Left kidney (tissue), 2 donors: ENCODE measurements around the gene GAB2. TPM values are rescaled to one million over a fixed set of nuclear protein-coding genes. Genes with fewer than 3 reads are reported as not detected.

Source experiments
- DNase-seq: peaks from one replicate; pipeline ENCODE4 v3.0.0-alpha.2; 2013
- polyA plus RNA-seq: library from polyadenylated mRNA; unstranded; fragments of 120-200 nt; gene quantifications from one replicate; pipeline ENCODE4 v1.2.1, GENCODE V29; 2013; ENCODE audit not compliant: insufficient read length

Gene GAB2
- polyA plus RNA-seq, 1 donor: 17.5 TPM

DNA sequence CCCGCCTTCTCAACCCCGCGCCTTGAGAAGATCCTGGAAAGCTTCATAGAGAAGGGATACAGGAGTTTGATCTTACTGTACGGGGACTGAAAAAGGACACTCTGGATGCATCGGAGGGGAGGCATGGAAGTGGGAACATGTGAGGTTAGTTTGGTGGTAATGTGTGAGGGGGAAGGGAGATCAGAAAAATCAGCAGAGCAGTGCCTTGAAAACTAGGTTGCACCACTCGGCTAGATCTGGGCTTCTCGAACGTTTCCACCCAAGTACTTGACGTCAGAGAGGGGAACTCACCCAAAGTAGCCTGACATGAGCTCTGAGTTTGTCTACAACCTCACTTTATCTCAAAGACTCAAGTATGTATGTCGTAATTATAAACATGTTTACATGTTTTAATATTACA is 214.4 kb downstream of the GAB2 start:
- DNase-seq: no peak

- DNase-seq: no peak
Measured at GRCh38 chr11:78202733-78203167, 214.9 kb downstream of the GAB2 start.

- no peak for DNase-seq
Measured at GRCh38 chr11:78201096-78201818, 216.4 kb downstream of the GAB2 start.

DNA sequence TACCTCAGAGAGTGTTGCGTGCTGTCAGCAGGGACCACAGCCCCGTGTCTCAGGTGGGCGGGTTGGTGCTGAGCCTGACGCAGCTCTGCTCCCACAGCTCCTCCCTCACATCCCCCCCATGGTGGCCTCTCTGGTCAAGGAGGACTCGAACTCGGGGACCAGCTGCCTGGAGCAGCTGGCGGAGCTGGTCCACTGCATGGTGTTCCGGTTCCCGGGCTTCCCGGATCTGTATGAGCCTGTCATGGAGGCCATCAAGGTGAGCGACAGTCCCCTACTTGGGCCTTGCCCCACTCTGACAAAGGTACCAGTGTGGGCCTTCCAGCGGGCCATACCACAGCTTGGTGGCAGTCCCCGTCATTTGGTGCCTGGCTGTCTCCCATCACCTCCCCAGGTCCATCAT is 217.1 kb downstream of the GAB2 start:
- DNase-seq: no peak

GRCh38 chr11:78200061-78200460 is 217.6 kb downstream of the GAB2 start:
- DNase-seq: no peak

- DNase-seq: no peak
Measured at GRCh38 chr11:78199653-78200015, 218.0 kb downstream of the GAB2 start.

- no peak for DNase-seq
Measured at GRCh38 chr11:78199015-78199652, 218.5 kb downstream of the GAB2 start.

DNA sequence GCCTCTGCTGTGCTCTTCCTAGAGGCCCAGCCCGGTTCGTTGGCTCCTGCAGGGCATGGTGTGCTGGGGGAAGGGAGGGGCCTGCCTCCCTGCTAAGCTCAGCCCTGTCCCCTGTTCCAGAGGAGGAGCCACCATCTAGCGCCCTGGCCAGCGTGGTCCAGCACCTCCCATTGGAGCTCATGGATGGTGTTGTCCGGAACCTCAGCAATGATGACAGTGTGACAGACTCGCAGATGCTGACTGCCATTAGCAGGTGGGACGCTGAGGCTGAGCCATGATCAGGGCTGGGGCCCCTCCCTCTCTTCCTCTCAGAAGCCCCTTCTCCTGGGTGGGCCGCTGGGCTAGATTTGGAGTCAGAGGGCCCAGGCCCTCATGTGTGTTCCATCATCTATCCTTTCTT is 219.8 kb downstream of the GAB2 start:
- DNase-seq: no peak

- no peak for DNase-seq
Measured at GRCh38 chr11:78196661-78197091, 220.9 kb downstream of the GAB2 start.

DNA sequence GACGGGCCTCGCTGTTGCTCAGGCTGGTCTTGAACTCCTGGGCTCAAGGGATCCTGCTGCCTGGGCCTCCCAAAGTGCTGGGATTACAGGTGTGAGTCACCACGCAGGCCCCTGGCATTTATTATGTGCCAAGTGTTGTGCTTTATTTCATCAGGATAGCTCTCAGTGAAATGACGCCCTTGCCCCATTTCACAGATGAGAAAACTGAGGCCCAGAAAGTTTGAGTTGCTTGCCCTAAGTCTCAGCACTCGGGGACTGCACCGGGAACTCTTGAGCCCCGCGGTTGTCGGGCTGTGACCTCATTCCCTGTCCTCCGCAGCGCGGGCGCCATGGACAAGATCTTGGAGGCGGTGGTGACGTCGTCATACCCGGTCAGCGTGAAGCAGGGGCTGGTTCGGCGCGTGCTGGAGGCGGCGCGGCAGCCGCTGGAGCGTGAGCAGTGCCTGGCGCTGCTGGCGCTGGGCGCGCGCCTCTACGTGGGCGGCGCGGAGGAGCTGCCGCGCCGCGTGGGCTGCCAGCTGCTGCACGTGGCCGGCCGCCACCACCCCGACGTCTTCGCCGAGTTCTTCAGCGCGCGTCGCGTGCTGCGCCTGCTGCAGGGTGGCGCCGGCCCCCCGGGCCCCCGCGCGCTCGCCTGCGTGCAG is 221.6 kb downstream of the GAB2 start:
- peak; percentile 21 for DNase-seq

DNA sequence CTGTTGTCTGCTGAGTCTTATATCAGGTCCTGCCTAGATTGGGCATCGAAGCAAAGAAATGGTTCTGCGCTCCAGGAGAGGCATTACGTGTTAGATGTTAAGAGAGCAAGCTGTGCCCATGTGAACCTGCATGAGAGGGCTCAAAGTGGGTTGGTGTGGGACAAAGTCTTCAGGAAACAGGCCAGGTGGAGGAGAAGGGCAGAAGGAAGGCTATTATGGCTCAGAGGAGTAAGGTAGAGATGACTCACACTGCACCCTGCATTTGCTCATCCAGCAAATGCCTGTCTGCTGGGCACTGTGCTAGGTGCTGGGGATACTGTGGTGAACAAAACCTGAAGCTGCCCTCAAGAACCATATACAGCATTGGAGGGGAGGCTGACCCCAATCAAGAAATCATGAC is 223.1 kb downstream of the GAB2 start:
- no peak for DNase-seq

GRCh38 chr11:78193806-78194205 is 223.8 kb downstream of the GAB2 start:
- DNase-seq: no peak

DNA sequence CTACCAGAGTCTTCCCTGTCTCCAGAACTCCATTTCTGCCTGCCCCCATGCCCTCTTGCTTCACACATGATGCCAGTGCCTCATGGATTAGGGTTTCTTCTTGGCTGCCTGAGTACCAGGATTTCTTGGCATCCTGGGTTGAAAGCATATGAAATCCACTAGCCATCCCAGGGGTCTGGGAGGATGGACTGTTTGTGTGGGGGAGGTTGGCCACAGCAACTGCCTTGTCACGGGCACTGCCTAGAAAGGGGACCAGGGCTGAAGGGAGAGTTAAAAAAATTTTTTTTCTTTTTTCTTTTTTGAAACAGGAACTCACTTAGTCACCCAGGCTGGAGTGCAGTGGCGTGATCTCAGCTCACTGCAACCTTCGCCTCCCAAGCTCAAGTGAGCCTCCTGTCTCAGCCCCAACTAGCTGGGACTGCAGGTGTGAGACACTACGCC is 224.7 kb downstream of the GAB2 start:
- DNase-seq: no peak

DNA sequence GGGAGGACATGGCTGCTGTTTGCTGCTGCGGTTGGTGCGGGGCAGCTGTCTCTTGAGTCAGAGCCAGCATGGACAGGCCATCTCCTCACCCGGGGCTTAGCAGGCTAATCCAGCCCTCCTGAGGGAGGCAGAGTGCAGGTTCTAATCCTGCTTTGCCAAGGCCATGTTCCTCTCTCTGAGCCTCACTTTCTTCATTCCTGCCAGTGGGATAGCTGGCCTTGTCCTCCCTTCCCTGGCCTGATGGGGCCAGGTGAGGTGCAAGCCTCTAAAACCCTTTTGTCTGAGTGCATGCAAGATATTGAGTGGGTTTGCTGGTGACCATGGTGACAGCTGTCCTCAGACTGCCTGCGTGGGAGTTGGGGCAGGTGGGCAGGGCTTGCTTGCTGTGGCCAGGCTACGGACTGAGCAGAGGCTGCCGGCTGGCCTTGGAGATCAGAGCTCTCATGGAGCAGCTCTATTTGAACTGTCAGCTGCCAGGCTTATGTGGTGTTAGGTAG is 225.3 kb downstream of the GAB2 start:
- DNase-seq: peak; percentile 26

DNA sequence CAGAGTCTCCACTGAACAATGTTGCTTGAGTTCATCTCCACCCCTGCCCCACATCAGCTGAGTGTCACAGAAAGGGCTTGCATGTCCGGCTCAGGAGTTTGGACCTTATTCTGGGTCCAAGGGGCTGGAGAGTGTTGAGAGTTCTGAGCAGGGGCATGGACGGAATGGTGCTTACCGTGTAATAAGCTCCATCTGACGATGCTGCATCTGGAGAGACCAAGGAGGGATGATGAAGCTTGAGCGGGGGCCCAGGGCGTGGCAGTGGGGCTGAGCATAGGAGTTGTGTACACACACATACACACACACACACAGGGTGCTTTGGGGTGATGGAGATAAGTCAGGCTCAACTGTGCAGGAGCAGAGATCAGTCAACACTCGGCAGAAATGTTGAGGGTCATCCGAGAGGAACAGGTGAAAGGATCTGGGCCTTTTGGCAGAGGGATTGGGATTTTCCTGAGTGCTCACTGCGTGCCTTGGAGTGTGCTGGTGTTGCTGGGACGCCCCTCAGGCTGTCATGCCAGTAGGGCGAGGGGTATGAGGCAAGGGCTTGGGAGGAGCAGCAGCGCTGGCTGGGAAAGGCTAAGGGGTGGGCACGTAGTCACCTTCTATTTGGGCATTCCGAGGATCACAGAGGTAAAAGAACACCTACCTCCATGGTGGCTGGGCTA is 226.6 kb downstream of the GAB2 start:
- no peak for DNase-seq

GRCh38 chr11:78190374-78190773 is 227.2 kb downstream of the GAB2 start:
- DNase-seq: no peak

- DNase-seq: no peak
Measured at GRCh38 chr11:78189851-78190250, 227.8 kb downstream of the GAB2 start.

DNA sequence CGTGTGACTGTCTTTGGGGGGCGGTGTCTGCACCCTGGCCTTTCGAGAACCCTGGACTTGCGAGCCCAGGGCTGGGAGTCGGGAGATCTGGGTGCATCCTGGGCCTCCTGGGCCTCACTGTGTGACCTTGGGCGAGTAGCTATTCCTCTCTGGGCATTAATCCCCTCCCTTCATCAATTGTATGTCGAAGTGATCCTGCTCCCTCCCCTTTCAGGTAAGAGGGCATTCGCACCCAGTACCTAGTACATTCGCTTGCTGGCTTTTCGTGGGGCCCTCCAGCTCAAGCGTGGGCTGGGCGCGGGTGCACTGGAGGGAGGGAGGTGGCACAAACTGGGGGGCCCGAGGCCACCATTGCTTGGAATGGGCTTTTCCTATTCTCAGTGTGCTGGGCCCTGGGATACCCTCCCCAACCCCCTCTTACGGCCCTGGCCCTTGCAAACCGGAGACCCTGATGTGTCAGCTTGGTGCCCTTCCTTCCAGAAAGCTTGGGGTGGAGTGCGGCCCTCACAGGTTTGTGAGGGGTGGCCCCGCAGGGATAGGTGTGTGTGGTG is 228.4 kb downstream of the GAB2 start:
- DNase-seq: no peak

DNA sequence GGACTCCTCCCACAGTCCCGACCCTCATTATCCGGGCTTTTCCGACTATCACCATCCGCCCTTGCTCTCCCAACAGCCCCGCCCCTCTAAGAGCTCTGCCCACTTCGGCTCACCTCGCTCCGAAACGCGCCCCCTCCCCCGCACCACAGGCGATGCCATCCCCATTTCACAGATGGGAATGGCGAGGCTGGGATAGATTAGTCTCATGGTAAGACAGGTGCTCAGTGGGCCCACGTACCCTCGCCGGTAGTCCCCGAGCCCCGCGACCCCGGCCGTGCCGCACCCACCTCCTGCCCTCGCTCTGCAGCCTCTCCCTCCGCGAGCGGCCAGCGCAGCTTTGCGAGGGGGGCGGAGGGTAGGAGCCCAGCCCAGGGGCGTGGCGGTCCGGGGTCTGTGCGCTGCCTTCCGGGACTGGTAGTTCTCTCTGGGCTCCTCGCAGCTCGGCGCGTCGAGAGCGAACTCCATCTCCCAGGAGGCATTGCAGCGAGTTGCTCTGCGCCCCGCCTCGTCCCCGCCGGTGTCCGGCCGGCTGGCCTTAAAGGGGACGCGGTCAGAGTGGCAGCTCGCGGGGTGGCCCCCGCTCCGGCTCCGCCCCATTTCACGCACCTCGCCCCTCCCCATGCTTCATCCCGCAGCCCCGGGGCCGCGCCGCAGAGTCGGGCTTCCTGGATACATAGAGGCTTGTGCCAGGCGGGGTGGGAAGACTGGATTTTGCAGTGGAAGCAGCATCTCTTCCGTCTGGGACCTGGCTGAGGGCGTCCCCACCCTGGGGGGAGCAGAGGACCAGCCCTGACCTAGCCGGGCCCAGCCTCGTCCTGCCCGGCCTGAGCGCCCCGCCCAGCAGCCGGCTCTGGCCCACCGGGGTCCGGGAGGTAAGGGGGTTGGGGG is 229.1 kb downstream of the GAB2 start, which contains the start of the genes KCTD21 and USP35:
KCTD21 (minus strand) TSS at position 341 of the 888 bp plus-strand sequence. CDS start 14,072 bp downstream, outside the sequence.
USP35 (plus strand) TSS at position 634 of the 888 bp plus-strand sequence. CDS start 7,327 bp downstream, outside the sequence.
- peak; percentile 95 for DNase-seq

DNA sequence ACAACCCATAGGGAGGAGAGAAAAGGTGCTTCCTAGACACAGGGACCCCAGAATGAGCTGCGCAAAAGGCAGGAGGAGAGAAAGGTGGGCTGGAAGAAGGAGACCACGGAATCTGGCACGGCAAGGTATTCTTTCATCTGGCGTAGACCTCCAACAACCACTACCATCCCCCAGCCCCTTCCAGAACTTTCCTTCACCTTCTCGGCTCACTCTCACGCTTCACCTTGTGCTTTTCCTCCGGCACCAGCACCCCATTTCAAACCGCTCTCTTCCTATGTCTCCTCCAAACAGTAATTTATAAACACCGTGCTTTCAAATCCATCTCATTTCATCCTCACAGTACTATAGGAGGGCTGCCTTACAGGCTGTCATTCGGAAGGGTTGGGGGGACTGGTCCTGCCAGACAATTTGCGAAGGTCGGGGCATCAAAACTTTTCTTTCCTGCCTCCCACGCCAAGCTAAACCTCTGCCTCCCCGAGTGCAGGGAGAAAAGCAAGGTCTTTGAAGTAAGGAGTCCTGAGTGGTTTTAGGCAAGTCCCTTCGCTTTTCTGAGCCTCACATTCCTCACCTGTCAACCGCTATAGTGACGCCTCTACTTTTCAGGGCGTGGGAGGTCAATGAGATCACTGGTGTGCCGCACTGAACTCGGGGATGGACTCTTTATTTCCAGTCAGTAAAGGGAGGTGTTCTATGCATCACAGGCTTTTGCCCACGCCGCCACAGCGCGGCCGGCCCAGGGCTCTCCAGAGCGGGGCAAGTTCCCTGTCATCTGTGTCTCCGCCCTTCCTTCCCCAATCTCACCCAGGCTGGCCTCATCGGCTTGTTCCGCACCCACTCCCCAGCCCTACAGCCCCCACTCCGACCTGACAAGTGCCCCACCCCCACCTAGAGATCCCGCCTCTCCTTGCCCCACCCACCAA is 230.0 kb downstream of the GAB2 start:
- no peak for DNase-seq
